H1 (cell line): Measurements from ENCODE around the gene TSSK6. TPM values are rescaled to one million over a fixed set of nuclear protein-coding genes. Genes with fewer than 3 reads are reported as not detected.

ENCODE experiments used
- CTCF ChIA-PET: fragments of 300-600 bp; sonication (Branson Sonifier 250); formaldehyde crosslinking; loops from one replicate; lab custom pipeline; 2021; ENCODE audit not compliant: partially characterized antibody; lab: Charles Lee
- POLR2A ChIA-PET: fragments of 300-600 bp; sonication (Branson Sonifier 250); formaldehyde crosslinking; loops from one replicate; lab custom pipeline; 2021; ENCODE audit warnings: inconsistent platforms; ENCODE audit not compliant: partially characterized antibody; lab: Charles Lee
- DNase-seq, 2 experiments: peaks; one replicate each; pipeline versions ENCODE4 v3.0.0 to v3.0.0-alpha.2; 2010 to 2022; ENCODE audit warnings: low spot score in 2 of 2, low read depth in 1 of 2, mixed read lengths in 1 of 2
- FAIRE-seq: peaks from 2 replicates; lab custom pipeline; 2011; peaks lifted over from hg19 to GRCh38; lab: Jason Lieb, UNC
- H2AFZ ChIP-seq: 2 replicates; pipeline ENCODE4 v1.8.1; 2012; ENCODE audit warnings: low read length, inconsistent platforms
- H2AK5ac ChIP-seq: 2 replicates; pipeline ENCODE4 v1.6.1; 2013; ENCODE audit warnings: low read depth, low read length
- H2BK120ac ChIP-seq: replicated peaks from 2 replicates; pipeline ENCODE3; 2013; ENCODE audit warnings: low read depth, low read length, inconsistent platforms
- H2BK12ac ChIP-seq: 2 replicates; pipeline ENCODE4 v1.6.1; 2013; ENCODE audit warnings: low read depth, low read length
- H2BK15ac ChIP-seq: 2 replicates; pipeline ENCODE4 v1.6.1; 2013; ENCODE audit warnings: low read length
- H2BK20ac ChIP-seq: 2 replicates; pipeline ENCODE4 v1.6.1; 2013; ENCODE audit warnings: low read length
- H2BK5ac ChIP-seq: 2 replicates; pipeline ENCODE4 v1.6.1; 2013; ENCODE audit warnings: low read depth, low read length
- H3K14ac ChIP-seq: 2 replicates; pipeline ENCODE4 v1.6.1; 2013; ENCODE audit warnings: inconsistent platforms; ENCODE audit not compliant: insufficient read length
- H3K18ac ChIP-seq: 2 replicates; pipeline ENCODE4 v1.6.1; 2013; ENCODE audit warnings: low read length; ENCODE audit errors: extremely low read depth
- H3K23ac ChIP-seq: 2 replicates; pipeline ENCODE4 v1.6.1; 2013; ENCODE audit warnings: inconsistent platforms; ENCODE audit not compliant: insufficient read length
- H3K23me2 ChIP-seq: 2 replicates; pipeline ENCODE4 v1.6.1; 2013; ENCODE audit warnings: low read depth, low read length
- H3K27ac ChIP-seq: 2 replicates; pipeline ENCODE4 v1.6.1; 2011; ENCODE audit warnings: low read depth, low read length, inconsistent platforms
- H3K27me3 ChIP-seq, 4 experiments: replicated peaks in 1 of 4; 1 replicate in 1 of 4; 2 replicates in 3 of 4; pipeline versions ENCODE4 v1.6.1 to v1.8.1; 2011 to 2013; ENCODE audit warnings: low read length in 3 of 4, mild to moderate bottlenecking in 3 of 4, inconsistent platforms in 2 of 4, mixed read lengths in 2 of 4, moderate library complexity in 1 of 4; ENCODE audit not compliant: control insufficient read depth in 3 of 4, insufficient read depth in 3 of 4; ENCODE audit errors: extremely low read depth in 1 of 4
- H3K36me3 ChIP-seq, 4 experiments: 2 replicates each; pipeline versions ENCODE4 v1.6.1 to v1.8.1; 2011 to 2013; ENCODE audit warnings: mild to moderate bottlenecking in 4 of 4, low read length in 3 of 4, moderate library complexity in 2 of 4, control low read depth in 1 of 4, inconsistent platforms in 1 of 4; ENCODE audit not compliant: insufficient read depth in 4 of 4, control insufficient read depth in 2 of 4
- H3K4ac ChIP-seq: replicated peaks from 2 replicates; pipeline ENCODE3; 2013; ENCODE audit warnings: low read length, low read depth, mixed read lengths, inconsistent platforms; ENCODE audit not compliant: insufficient read length
- H3K4me1 ChIP-seq, 4 experiments: replicated peaks in 1 of 4; 1 replicate in 1 of 4; 2 replicates in 3 of 4; pipeline versions ENCODE4 v1.6.1 to v1.8.1; 2011 to 2013; ENCODE audit warnings: low read length in 3 of 4, inconsistent platforms in 2 of 4, mixed read lengths in 1 of 4; ENCODE audit not compliant: insufficient read depth in 4 of 4, control insufficient read depth in 3 of 4
- H3K4me2 ChIP-seq, 2 experiments: 2 replicates each; pipeline versions ENCODE4 v1.6.1 to v1.8.1; 2011 to 2013; ENCODE audit warnings: low read depth in 2 of 2, low read length in 2 of 2, control low read depth in 1 of 2, inconsistent platforms in 1 of 2, mild to moderate bottlenecking in 1 of 2; ENCODE audit not compliant: insufficient read depth in 1 of 2
- H3K4me3 ChIP-seq, 4 experiments: fragments of 200-600, 300-600 bp in 1 of 4; sonication (generic), shearing (Covaris generic), sonication (Bioruptor Twin) in 1 of 4; 2 replicates each; pipeline versions ENCODE4 v1.5.1 to v1.8.1; 2011 to 2016; ENCODE audit warnings: low read length in 4 of 4, low read depth in 3 of 4, control low read depth in 2 of 4, inconsistent platforms in 2 of 4, mild to moderate bottlenecking in 2 of 4, mixed read lengths in 1 of 4, moderate library complexity in 1 of 4; ENCODE audit not compliant: insufficient read depth in 2 of 4; ENCODE audit errors: extremely low read depth in 1 of 4
- H3K56ac ChIP-seq: replicated peaks from 2 replicates; pipeline ENCODE3; 2013; ENCODE audit warnings: low read depth, mild to moderate bottlenecking, mixed read lengths, low read length, inconsistent platforms; ENCODE audit not compliant: insufficient read length
- H3K79me1 ChIP-seq: 2 replicates; pipeline ENCODE4 v1.6.1; 2013; ENCODE audit warnings: low read depth, low read length, control low read depth
- H3K79me2 ChIP-seq, 2 experiments: 2 replicates each; pipeline versions ENCODE4 v1.6.1 to v1.8.1; 2012 to 2013; ENCODE audit warnings: low read length in 2 of 2, mild to moderate bottlenecking in 2 of 2, inconsistent platforms in 1 of 2; ENCODE audit not compliant: insufficient read depth in 2 of 2, control insufficient read depth in 1 of 2
- H3K9ac ChIP-seq, 4 experiments: replicated peaks in 1 of 4; 1 replicate in 1 of 4; 2 replicates in 3 of 4; pipeline versions ENCODE4 v1.6.1 to v1.8.1; 2011 to 2013; ENCODE audit warnings: low read depth in 3 of 4, low read length in 3 of 4, control low read depth in 2 of 4, mild to moderate bottlenecking in 2 of 4, moderate library complexity in 2 of 4, inconsistent platforms in 1 of 4; ENCODE audit errors: extremely low read depth in 1 of 4
- H3K9me3 ChIP-seq, 2 experiments: 2 replicates each; pipeline versions ENCODE4 v1.6.1 to v1.8.1; 2012 to 2013; ENCODE audit warnings: mild to moderate bottlenecking in 2 of 2, moderate library complexity in 2 of 2, control low read depth in 1 of 2, inconsistent platforms in 1 of 2, low read depth in 1 of 2, low read length in 1 of 2, mixed read lengths in 1 of 2; ENCODE audit not compliant: insufficient read depth in 2 of 2
- H4K20me1 ChIP-seq, 2 experiments: replicated peaks in 1 of 2; 2 replicates each; pipeline versions ENCODE3 to v1.8.1; 2011 to 2013; ENCODE audit warnings: inconsistent platforms in 2 of 2, low read length in 2 of 2, mild to moderate bottlenecking in 1 of 2; ENCODE audit not compliant: insufficient read depth in 2 of 2, control insufficient read depth in 1 of 2
- H4K5ac ChIP-seq: 2 replicates; pipeline ENCODE4 v1.6.1; 2013; ENCODE audit warnings: low read length, low read depth, mixed read lengths, inconsistent platforms; ENCODE audit not compliant: insufficient read length
- H4K8ac ChIP-seq: 2 replicates; pipeline ENCODE4 v1.8.0; 2013; ENCODE audit warnings: mild to moderate bottlenecking, moderate library complexity, low read length, inconsistent platforms; ENCODE audit not compliant: insufficient read depth; ENCODE audit errors: extremely low read depth
- H4K91ac ChIP-seq: replicated peaks from 2 replicates; pipeline ENCODE3; 2013; ENCODE audit warnings: low read length, mixed read lengths, inconsistent platforms; ENCODE audit not compliant: insufficient read length
- POLR2A ChIP-seq, 2 experiments: IDR thresholded peaks; 1 replicate in 1 of 2; 2 replicates in 1 of 2; pipeline ENCODE4 v1.6.1; 2011; ENCODE audit warnings: low read depth in 2 of 2, low read length in 2 of 2, mild to moderate bottlenecking in 2 of 2; ENCODE audit errors: control extremely low read depth in 1 of 2
- POU5F1 ChIP-seq: IDR thresholded peaks from 2 replicates; pipeline ENCODE4 v1.6.1; 2011; ENCODE audit warnings: low read depth, mild to moderate bottlenecking, low read length, moderate library complexity
- TCF12 ChIP-seq: IDR thresholded peaks from 2 replicates; pipeline ENCODE4 v1.6.1; 2011; ENCODE audit warnings: low read depth, mild to moderate bottlenecking, low read length
- TEAD4 ChIP-seq: IDR thresholded peaks from 2 replicates; pipeline ENCODE4 v1.6.1; 2012; ENCODE audit warnings: low read depth, low read length, inconsistent platforms, mixed read lengths
- WGBS, 2 experiments: shearing (Covaris generic) in 1 of 2; methylation state at CpG; one replicate each; pipeline versions ENCODE4 v1.1.6 to v1.1.7; 2013 to 2015; ENCODE audit warnings: low lambda C conversion rate in 2 of 2, mixed read lengths in 2 of 2, inconsistent platforms in 1 of 2, low coverage in 1 of 2, missing lambda C conversion rate in 1 of 2; ENCODE audit not compliant: insufficient replicate concordance in 2 of 2, insufficient coverage in 1 of 2, insufficient read length in 1 of 2; ENCODE audit errors: extremely low coverage in 1 of 2, missing lambda C conversion rate in 1 of 2; 5-methylcytosine and 5-hydroxymethylcytosine counted together
- polyA plus RNA-seq, 7 experiments: library from polyadenylated mRNA; depleted of rRNA in 3 of 7; stranded (reverse) in 5 of 7; unstranded in 2 of 7; fragments of >200 nt in 5 of 7; fragments of 200-250 nt in 2 of 7; gene quantifications; 1 replicate in 5 of 7; 2 replicates in 1 of 7; 4 replicates in 1 of 7; pipeline versions ENCODE4 v1.2.1 to v1.2.3, GENCODE V29; 2011 to 2013; ENCODE audit warnings: missing spikeins in 2 of 7, mixed read lengths in 2 of 7
- total RNA-seq: library from RNA; stranded (reverse); fragmentation: NEBNext Ultra II Directional; extraction: Animal tissue kit (Norgen Biotek cat#: 25700); gene quantifications from 2 replicates; pipeline ENCODE4 v1.2.1, GENCODE V29; 2021

Gene TSSK6
- total and polyA plus RNA-seq, 2 of the 8 experiments (the other 6 are each of a cell fraction or from before 2014, with no cell fraction given) = 3.6 to 7.8 TPM

DNA sequence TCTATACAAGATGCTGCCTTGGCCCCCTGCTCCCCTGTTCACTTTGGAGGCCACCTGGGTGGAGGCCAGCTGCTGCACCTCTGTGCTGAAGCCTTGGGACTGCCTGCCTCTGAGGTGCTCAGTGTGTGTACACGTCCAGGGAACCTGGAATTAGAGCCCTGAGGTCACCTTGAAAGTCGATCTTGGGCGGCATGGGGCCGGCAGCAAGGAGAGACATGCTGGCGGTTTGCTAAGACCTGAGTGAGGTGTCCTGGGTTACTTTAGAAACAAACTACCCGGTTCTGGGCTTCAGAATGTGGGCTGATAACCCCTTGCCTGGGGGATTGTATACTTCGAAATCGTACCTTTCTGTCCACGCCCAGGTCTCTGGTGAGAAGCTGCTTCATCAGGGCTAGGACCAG, 25.5 kb downstream of the TSSK6 start:
- Histone ChIP-seq H2AFZ (no peak overlapping the region), H3K4me2 (peak overlapping the region in 1 of 2 experiments; percentile 45; a peak in 2 of 4 replicates), H3K4ac (no peak overlapping the region), H3K27ac (peak overlapping the region; percentile 67; the same call in 1 of the 2 replicates), H3K56ac (peak overlapping the region; percentile 32), H3K79me1 (peaks cover 17% of the 10 kb centered on the region; the same call in 1 of the 2 replicates), H3K9ac (peak overlapping the region in 2 of 4 experiments; percentile 41 to 42; a peak in 4 of 7 replicates), H2BK12ac (peak overlapping the region; percentile 41), H4K91ac (peak overlapping the region; percentile 79), H3K27me3 (no peaks in the 10 kb centered on the region), H3K23me2 (no peaks in the 10 kb centered on the region), H4K8ac (peak overlapping the region; percentile 81), H3K9me3 (no peaks in the 10 kb centered on the region), H2AK5ac (peak overlapping the region; percentile 30), H3K18ac (no peak overlapping the region), H3K4me1 (peaks cover 11 to 28% (median 19%) of the 10 kb centered on the region in 4 experiments), H3K79me2 (peaks cover 0 to 52% of the 10 kb centered on the region in 2 experiments; a peak in 2 of 4 replicates), H2BK5ac (peak overlapping the region; percentile 88), H4K20me1 (peaks cover 14 to 24% of the 10 kb centered on the region in 2 experiments), H2BK20ac (no peak overlapping the region), H2BK120ac (no peak overlapping the region), H3K14ac (no peak overlapping the region), H3K23ac (no peak overlapping the region), H3K4me3 (no peak overlapping the region), H2BK15ac (no peak overlapping the region), H3K36me3 (peaks cover 7 to 19% (median 13%) of the 10 kb centered on the region in 4 experiments; a peak in 7 of 8 replicates), H4K5ac (no peak overlapping the region)
- CTCF ChIA-PET = interaction anchor here (0.6 to 9.8 kb wide), 42 partner anchors 9 to 265 kb away, joined by 3 to 146 read pairs (median 6); partner anchors contain the start of genes GATAD2A, NDUFA13 and TSSK6
- TF ChIP-seq POLR2A (IDR thresholded peaks at IDR 0.05; ENCODE audit: control extremely low read depth in 1 of 2, low read depth in 2 of 2, low read length in 2 of 2) (no peak), TEAD4 (no peak), TCF12 (no peak), POU5F1 (no peak)
- 77% methylated on average over 9 of the region's 9 CpGs; no CpG with 5 or more reads in 1 of the 2 experiments for WGBS, 2 experiments
- FAIRE-seq (no peak), DNase-seq (no peak)
- POLR2A ChIA-PET = interaction anchor here (0.9 to 4.3 kb wide), 14 partner anchors 11 to 126 kb away, joined by 3 to 44 read pairs (median 5); partner anchors contain the start of genes GATAD2A and NDUFA13
